ENCODE data around the gene UBE2E2.
A peak's percentile ranks its signal among the peaks of the same experiment; 100 is the strongest.

UBE2E2 gene

DNA sequence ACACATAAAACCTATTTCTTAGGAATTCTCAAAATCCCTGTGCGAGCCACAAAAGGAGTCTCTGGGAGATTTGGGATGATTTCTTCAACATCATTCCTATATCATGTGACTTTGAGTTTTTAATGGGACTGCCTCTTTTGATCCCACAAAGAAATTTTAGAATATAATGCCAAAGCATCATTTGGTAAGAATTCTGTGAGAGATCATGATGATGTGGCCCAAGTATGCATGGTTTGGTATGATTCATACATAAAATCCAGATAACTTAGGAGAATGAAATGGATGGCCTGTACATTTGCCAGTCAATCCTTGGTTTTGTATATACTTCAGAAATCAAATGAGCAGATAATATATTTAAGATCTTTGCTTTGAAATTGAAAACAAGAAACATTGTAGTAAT, 61.3 kb downstream of the UBE2E2 start:
- TF ChIP-seq GATA2 (IDR thresholded peaks at IDR 0.05; ENCODE audit: low read depth, low read length): no peak
- no peak for TF ChIP-seq GATA3 (IDR thresholded peaks at IDR 0.05; ENCODE audit: low read depth, low read length)

DNA sequence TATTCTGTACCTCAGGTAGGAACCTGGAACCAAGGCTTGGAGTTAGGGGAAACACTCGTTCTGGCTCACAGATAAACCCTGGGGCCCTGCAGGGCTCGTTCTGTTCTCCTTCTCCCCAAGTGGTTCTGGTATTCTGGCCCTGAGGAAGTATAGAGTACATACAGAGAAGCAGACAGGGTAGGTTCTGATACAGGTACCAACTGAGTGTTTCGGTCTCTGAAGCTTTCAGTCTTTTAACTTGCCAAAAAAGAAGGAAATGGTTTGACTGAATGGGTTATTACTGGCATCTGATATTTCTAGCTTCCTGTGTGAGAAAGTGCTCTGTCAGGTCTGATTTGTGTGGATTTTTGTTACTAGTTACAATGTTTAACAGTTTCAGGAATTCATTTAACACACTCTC, 67.3 kb downstream of the UBE2E2 start:
- TF ChIP-seq GATA2 (IDR thresholded peaks at IDR 0.05; ENCODE audit: low read depth, low read length): no peak
- no peak for TF ChIP-seq GATA3 (IDR thresholded peaks at IDR 0.05; ENCODE audit: low read depth, low read length)

DNA sequence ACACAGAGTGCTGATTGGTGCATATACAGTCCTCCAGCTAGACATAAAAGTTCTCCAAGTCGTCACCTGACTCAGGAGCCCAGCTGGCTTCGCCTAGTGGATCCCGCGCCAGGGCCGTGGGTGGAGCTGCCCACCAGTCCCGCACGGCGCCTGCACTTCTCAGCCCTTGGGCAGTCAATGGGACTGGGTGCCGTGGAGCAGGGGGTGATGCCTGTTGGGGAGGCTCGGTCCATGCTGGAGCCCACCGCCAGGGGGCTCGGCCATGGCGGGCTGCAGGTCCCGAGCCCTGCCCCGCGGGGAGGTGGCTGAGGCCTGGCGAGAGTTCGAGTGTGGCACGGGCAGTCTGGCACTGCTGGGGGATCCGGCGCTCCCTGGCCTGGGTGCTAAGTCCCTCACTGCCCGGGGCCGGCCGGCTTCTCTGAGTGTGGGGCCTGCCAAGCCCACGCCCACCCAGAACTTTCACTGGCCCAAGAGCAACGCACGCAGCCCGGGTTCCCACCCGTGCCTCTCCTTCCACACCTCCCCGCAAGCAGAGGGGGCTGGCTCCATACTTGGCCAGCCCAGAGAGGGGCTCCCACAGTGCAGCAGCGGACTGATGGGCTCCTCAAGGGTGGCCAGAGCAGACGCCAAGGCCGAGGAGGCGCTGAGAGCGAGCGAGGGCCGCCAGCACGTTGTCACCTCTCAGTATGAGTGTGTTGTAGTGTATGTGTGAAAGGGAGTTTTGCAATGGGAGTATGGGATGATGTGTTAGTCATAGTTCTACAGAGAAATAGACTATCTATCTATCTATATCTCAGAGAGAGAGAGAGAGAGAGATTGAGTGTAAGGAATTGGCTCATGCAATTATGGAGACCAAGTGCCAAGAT, 69.0 kb downstream of the UBE2E2 start:
- TF ChIP-seq GATA2 (IDR thresholded peaks at IDR 0.05; ENCODE audit: low read depth, low read length) (no peak), GATA3 (IDR thresholded peaks at IDR 0.05; ENCODE audit: low read depth, low read length) (no peak)

DNA sequence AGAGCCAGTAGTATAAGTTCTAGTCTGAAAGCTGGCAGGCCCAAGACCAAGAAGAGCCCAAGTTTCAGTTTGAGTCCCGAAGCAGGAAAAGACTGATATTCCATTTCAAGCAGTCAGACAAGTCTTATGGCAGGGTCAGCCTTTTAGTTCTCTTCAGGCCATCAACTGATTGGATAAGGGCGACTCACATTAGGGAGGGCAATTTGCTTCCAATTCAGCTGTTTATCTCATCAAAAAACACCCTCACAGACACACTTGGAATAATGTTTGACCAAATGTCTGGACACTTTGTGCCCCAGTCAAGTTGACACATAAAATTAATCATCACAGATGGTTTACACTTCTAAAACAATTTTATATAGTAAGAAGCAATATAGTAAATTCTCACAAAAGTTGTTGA, 69.7 kb downstream of the UBE2E2 start:
- TF ChIP-seq GATA3 (IDR thresholded peaks at IDR 0.05; ENCODE audit: low read depth, low read length) (no peak), GATA2 (IDR thresholded peaks at IDR 0.05; ENCODE audit: low read depth, low read length) (no peak)

DNA sequence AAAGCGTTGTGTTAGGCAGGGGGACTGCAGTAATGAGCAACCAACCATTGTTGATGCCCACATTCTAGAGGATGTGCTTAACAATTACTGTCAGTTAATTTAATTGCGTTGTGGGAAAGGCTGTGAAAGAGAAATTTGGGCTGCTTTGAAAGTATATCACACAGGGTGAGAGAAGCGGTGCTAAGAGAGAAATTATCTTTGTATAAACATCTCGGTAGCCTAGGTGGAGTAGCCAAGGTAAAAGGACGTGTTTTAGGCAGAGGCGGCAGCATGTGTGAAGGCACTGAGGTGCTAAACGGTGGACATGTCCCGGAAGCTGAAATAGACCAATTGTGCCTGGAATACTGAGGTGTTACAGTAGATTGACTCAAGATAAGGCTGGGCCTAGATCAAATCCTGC, 71.9 kb downstream of the UBE2E2 start:
- TF ChIP-seq GATA2 (IDR thresholded peaks at IDR 0.05; ENCODE audit: low read depth, low read length): 0 out of 2 replicates have a peak, but pooled peaks have one; percentile 27
- no peak for TF ChIP-seq GATA3 (IDR thresholded peaks at IDR 0.05; ENCODE audit: low read depth, low read length)

DNA sequence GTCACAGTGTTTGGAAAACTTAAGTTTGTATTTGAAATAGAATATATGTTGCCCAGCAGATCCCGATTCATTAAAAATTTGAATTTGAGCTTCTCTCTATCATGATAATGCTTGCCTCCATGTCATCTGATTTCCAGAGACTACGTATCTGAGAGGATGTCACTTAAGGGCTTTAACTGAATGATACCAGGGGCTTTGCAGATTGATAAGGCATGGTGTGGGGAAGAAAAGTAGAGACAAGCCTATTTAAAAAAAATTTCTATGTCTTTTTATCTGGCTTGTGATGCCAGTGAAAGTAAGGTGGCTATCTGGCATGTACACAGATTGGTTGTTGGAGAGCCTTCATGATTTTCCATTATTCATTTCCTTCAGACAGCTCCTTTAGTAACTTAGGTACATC, 72.7 kb downstream of the UBE2E2 start:
- TF ChIP-seq GATA3 (IDR thresholded peaks at IDR 0.05; ENCODE audit: low read depth, low read length) (peak; percentile 74), GATA2 (IDR thresholded peaks at IDR 0.05; ENCODE audit: low read depth, low read length) (peak; percentile 61; the same call in 1 of the 2 replicates)

DNA sequence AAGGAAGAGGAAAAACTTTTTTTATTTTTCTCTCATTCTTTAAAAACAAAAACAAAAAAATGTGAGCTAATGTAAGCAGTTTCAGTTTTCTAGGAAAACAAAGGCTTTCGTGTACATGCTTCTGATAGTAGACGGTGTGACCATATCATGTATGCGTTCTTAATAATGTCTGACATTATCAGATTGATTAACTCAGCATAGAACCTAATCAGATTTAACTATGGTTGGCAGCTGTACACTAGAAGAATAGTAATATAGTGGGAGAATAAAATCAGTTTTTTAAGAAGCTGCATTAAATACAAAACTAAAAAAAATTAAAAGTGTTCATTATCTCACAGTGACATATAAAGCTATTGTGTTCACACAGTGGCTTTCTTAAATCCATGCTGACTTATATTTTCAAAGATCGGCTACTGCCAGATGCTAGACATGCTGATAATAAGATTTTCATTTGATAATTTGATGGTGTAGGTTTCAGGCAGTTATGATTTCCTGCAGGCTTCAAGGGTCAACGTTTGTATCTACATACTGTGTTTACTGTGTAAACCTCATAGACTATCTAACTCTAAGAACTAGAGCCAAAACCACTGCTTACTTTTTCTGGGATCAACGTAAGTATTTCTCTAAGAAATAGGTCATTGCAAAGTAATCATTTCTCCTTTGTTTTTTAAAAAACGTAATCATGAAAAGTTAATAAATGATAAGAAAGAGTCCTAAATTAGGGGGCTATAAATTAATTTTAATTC, 74.0 kb downstream of the UBE2E2 start:
- TF ChIP-seq GATA2 (IDR thresholded peaks at IDR 0.05; ENCODE audit: low read depth, low read length) (no peak), GATA3 (IDR thresholded peaks at IDR 0.05; ENCODE audit: low read depth, low read length) (0 out of 2 replicates have a peak, but pooled peaks have one; percentile 24)

DNA sequence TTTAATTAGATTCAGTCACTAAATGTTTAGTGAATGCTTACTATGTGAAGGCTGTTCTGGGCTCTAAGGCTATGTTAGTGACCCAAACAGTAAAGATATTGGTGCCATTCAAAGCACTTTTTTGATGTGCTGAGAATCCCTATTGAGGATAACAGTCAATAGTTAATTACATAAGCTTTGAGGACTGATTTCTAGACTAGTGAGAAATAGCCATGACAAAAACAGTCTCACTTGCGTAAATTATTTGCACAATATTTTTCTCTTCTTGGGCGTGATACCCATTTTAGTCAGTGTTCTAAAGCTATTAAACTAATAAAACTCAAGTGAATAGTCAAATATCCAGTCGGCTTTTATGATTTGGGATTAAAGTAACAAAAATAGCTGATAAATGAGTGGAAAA, 74.6 kb downstream of the UBE2E2 start:
- TF ChIP-seq GATA3 (IDR thresholded peaks at IDR 0.05; ENCODE audit: low read depth, low read length) (no peak), GATA2 (IDR thresholded peaks at IDR 0.05; ENCODE audit: low read depth, low read length) (no peak)

DNA sequence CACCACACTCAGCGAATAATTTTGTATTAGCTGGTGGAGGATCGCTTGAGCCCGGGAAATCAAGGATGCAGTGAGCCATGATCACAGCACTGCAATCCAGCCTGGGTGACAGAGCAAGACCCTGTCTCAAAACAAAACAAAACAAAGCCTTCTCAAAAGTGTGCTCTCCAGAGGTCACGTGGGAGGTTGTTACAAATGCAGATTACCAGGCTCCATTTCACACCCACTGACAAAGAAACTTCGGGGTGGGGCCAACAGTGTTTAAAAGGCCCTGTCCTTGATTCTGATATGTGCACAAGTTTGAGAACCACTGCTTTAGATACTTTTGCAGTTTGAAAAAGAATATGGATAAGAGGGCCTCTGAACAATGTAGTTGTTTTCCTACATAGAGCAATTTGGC, 80.5 kb downstream of the UBE2E2 start:
- no peak for TF ChIP-seq GATA2 (IDR thresholded peaks at IDR 0.05; ENCODE audit: low read depth, low read length)
- no peak for TF ChIP-seq GATA3 (IDR thresholded peaks at IDR 0.05; ENCODE audit: low read depth, low read length)

DNA sequence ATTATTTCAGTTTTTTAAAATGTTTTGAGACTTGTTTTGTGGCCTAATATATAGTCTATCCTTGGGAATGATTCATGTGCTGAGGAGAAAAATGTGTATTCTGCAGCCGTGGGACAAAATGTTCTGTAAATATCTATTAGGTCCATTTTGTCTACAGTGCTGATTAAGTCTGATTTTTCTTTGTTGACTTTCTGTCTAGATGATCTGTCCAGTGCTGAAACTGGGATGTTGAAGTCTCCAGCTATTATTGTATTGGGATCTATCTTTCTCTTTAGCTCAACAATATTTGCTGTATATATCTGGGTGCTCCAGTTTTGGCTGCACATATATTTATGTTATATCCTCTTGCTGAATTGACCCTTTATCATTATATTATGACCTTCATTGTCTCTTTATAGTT, 85.2 kb downstream of the UBE2E2 start:
- TF ChIP-seq GATA2 (IDR thresholded peaks at IDR 0.05; ENCODE audit: low read depth, low read length) (no peak), GATA3 (IDR thresholded peaks at IDR 0.05; ENCODE audit: low read depth, low read length) (no peak)

DNA sequence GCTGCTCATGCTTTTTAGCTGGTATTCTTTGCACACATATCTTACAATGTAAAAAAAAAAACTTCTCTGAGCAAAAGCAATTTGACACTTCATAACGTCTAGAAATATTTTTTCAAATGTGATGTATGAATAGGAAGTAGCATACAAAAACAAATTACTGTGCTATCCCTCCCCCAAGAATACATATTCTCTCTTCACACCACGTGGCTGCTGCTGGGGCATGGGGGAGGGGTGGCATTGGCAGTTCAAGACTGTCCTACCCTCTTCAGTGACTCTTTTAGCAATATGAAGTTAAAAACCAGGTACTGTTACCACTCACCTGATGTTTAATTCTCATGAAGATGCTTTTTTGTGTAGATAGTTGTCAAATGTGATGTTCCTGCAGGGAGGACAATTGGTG, 85.6 kb downstream of the UBE2E2 start:
- no peak for TF ChIP-seq GATA2 (IDR thresholded peaks at IDR 0.05; ENCODE audit: low read depth, low read length)
- TF ChIP-seq GATA3 (IDR thresholded peaks at IDR 0.05; ENCODE audit: low read depth, low read length): no peak

DNA sequence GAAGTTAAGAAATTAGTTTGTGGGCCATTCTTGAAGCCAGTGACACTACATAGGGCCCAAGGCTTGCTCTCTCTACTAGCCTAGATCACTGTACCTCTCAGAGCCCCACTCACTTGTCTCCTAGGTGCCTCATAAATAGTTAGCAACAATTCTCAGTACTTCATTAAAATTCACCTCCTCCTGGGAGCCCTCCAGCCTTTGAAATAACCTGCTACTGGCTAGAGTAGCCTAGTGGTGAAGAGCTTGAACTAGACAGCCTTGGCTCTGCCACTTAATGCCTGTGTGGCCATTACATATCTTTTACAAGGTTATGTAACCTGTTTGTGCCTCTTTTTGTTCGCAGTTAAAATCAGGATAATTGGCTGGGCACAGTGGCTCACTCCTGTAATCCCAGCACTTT, 89.3 kb downstream of the UBE2E2 start:
- TF ChIP-seq GATA3 (IDR thresholded peaks at IDR 0.05; ENCODE audit: low read depth, low read length) (no peak), GATA2 (IDR thresholded peaks at IDR 0.05; ENCODE audit: low read depth, low read length) (no peak)

DNA sequence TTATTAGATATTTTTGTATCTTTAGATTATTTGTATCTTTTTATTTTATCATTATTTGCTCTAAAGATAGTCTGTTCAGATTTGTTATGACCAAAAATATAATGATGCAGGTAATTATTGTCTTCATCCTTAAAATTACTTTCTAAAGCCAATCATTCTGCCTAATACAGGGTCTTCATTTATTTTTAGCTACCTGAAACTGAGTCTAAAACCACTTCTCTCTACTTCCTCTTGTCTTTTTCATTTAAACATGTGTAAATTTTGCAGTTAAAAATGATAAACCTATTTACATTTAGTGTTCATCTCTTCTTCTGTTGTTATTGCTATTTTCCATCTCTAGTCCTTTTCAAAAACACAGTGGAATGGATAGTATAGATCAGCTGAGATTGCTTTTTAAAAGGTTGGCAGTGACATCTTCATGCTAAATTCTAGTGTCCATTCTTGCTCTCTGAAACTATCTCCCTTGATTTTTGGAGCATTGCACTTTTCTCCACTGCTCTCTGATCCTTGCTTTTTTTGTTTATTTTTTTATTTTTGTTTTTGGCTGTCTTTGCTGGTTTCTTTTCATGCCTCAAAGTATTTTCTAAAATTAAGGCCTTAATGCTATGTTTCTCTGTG, 91.8 kb downstream of the UBE2E2 start:
- TF ChIP-seq GATA2 (IDR thresholded peaks at IDR 0.05; ENCODE audit: low read depth, low read length) (no peak), GATA3 (IDR thresholded peaks at IDR 0.05; ENCODE audit: low read depth, low read length) (no peak)

DNA sequence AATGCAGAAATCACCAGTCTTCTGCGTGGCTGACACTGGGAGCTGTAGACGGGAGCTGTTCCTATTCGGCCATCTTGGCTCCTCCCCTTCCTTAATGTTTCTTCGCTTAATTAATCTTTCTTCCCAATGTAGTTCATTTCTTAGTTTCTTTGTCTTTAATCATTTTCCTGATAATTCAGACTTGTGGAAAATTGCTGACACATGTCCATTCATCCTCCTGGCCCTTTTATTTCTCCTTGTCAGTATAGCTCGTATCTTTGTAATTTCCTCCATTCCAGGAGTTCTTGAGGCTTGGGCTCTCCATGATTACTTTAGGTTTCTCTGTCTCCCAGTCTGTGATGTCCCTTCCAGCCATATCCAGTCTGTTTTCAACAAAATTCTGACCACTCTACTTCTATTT, 98.7 kb downstream of the UBE2E2 start:
- TF ChIP-seq GATA3 (IDR thresholded peaks at IDR 0.05; ENCODE audit: low read depth, low read length): no peak
- no peak for TF ChIP-seq GATA2 (IDR thresholded peaks at IDR 0.05; ENCODE audit: low read depth, low read length)

All from SH-SY5Y (cell line).